ENCODE results near the gene CSK.
A peak's percentile ranks its signal among the peaks of the same experiment; 100 is the strongest.

Gene CSK

DNA sequence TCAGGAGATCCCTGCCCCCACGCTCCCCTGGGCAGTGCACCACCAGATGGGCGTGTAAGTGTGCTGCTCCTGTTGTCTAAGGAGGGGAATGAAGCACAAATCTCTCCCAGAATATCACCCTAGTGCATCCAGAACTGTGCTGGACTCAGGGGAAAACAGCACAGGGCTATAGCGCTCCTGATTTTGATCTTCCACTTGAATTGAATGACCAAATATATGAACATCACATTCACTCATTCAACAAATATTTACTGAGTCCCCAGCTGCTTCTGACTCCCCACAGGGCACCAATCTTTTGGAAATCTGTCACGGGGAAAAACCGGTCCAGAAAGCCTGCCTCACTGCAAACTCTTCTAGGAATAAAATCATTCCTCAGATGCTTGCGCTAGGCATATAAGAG is 47.0 kb downstream of the CSK start:
- no peak for DNase-seq

DNA sequence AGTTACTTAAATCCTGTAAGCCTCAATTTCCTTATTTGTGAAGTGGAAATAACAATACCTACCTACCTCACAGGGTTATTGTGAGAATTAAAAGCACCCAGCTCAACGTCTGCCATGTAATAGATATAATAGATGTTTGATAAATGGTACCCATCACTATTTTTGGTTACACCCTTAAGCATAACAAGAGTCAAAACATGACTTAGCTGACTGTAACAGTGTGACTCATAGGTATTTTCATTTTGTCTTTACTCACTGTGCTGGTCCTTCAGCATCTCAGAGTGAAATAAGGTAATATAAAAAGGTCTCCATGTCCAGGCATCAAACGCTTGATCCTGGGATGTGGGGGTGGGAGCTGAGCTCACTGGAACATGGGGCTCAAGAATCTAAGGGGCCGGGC is 47.6 kb downstream of the CSK start:
- no peak for DNase-seq

DNA sequence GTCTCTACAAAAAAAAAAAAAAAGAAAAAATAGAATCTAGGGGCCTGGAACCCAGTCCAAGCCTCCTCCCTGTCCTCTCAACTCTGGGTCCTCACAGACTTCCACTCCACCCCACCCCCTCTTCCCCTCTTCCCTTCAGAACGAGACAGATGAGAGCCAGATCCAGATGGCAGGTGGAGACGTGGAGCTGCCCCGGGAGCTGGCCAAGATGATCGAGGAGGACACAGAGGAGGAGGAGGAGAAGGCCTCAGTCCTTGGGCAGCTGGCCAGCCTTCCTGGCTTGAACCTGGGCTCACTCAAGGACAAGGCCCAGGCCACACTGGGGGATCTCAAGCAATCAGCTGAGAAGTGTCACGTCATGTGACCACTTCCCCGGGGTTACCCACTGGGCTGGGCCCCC is 48.1 kb downstream of the CSK start:
- DNase-seq, result no peak

DNA sequence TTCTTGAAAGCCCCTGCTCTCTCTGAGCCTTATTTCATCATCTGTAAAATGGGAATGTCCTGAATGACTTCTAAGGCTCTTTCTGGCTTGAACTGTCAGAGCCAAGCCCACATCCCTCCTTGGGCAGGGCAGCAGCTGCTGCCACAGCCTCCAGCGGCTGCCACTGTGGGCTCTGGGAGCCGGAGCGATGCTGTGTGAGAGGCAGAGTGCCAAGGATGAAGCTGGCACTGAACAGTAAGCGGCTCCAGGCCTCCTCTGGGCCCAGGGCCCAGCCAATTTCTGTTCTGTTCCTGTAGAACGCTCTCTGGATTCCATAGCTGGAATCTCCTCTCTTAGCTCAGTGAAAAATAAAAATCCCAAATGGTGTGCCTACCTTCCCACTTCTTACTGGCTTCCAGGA is 49.0 kb downstream of the CSK start:
- DNase-seq, result no peak

DNA sequence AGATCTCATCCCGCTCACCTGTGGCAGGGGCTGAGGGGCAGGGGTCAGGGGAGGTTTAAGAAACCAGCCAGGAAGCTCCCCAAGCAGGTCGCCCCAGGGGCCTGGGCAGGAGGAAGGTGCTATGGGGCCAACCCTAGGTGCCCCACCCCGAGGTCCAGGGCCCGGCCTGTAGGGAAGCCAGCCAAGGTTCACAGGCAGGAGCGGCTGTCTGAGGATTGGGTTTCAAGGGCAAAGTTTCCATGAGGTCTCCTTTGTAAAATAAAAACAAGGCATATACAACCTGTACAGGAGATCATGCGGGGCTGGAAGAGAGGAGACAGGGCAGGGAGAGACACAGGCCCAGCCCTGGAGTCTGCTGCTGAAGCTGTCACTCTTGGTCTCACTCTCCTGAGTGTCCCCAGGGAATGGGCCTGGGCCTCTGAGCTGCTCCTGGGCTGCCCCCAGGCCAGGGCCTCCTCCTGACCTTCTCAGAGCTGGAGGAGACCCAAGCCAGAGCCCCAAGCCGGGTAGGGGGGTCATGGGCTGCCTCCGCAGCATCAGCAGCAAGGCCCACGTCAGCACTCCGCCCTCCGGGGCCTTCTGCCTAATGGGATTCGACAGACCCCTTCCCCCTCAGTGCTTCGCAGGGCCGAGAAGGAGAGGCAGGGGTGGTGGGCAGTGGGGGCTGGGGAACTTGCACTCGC is 50.1 kb downstream of the CSK start:
- DNase-seq, result no peak

DNA sequence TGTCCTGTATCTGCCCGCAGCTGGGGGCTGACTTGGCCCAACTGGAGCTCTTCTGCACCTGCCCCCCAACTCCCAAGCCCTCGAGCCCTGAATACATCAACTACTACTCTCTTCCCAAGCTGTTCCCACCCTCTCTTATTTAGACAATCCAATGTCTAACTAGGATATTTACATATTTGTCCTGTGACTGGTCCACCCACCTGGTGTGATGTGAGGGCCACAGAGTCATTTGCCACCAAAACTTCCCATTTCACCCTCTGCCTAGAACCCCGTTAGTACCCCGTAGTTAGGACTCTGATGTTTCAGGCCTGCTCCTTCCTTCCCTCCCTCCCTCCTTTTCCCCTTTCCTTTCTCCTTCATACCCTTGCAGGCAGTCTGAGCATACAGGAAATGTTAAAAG is 50.9 kb downstream of the CSK start:
- peak in 1 of 2 donors; percentile 46 for DNase-seq

DNA sequence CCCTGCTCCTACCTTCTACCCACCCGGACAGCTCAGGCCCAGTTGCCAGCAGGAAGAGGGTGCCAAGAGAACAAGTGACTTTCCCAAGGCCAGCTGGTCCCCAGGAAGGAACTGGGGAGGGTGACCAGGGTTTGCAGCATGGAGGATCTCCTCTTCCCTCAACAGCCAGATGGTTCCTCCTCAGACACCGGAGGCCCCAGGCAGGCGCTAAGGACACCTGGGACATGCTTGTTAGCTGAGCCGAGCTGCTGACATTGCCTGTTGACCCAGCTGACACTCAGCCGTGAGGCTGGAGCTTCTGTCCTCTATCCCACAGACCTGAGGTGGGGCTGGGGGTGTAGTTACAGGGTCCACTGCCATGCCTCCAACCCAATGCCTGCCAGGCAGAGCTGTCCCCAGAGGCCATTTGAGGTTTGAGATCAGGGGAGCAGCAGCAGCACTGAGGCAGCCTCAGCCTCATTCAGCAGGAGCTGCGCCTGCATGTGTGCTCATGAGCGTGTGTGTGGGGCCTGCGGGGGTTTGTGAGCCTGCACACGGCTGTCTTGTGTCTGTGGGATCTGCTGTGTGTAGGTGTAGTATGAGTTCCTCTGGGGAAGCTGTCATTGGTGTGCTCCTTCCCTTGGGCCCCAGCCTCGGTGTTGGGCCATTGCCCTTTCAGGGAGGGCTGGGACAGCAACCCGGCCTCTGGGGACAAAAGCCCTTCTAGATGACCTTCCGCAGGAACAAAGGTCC is 51.7 kb downstream of the CSK start:
- DNase-seq, result peak; percentile 28 to 72

DNA sequence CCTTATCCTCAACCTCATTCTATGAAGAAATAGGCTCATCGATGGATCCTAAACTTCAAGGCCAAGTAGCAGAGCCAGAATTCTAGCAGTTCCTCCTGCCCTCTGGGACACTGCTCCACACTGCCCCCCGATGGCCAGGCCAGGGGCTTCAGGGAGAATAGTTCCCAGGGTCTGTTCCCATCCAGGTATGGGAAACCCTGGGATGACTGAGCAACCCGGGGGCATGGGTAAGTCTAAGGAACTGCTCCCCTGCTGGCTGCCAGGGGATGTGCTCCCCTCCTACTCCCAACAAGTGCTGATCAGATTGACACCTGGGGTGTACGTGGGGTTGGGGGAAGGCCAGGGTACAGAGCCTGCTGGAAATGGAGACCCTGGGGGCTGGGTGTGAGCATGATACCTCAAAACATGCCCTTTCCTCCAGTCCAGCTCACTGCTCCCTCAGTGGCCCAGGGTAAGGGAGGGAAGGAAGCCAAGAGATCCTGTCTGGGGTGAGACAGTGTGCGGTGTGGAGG is 53.5 kb downstream of the CSK start:
- peak; percentile 60 to 63 for DNase-seq

DNA sequence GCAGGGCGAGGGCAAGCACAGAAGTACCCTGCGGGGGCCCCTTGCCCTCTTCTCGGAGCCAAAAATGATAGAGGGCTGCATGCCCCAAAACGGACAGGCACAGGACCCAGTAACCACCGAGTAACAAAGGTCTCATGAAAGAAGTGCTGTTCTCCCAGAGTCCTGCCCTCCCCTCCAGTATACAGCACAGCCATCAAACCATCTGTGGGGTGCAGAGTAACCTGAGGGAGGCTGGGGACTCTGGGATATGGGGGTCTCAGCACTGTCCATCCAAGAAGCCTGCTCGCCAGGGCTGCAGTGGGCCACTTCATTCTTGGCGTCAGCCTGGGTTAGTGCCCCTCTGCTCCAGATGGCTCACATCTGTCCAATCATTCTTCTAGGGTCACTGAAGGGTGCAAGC is 55.0 kb downstream of the CSK start:
- no peak for DNase-seq

DNA sequence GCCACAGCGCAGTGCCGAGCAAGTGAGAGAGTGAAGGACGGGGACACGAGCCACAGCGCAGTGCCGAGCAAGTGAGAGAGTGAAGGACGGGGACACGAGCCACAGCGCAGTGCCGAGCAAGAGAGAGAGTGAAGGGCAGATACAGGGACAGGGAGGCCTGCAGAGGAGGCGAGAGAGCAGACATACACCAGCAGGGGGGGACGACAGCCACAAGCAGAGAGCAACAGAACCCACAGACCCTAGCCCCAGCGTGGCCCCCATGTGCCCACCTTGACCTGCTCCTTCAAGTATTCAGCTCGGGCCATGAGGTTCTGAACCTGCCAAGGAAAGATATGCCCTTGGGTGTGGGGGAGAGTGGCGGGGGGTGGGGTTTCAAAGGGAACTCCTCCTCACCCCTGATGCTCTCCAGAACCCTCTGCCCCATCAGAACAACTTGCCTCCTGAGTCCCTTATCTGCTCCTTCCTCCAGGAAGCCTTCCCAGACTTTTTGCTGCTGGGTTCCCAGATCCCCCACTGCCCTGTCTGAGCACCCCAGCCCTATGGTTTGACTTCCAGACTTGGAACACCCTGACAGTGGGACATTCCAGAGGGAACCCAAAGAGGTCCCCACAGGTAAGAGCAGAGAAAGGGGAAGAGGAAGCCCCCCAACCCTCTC is 55.7 kb downstream of the CSK start:
- DNase-seq, result no peak

DNA sequence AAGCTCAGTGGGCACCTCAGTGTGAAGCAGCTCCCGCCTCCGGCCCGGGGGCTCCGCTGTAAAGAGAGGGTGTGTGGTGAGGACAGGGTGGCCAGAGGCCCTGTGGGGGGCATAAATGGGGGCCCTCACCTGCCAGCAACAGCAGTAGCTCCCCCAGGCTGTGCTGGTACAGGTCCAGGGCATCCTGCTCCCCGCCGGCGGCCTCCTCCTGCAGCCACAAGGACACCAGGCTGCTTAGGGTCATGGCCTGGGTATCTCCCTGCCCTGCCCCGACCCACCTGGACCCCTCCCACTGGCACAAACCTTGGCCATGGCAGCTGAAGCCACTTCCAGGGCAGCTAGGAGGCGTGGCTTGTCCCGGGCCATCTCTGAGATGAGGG is 56.2 kb downstream of the CSK start:
- DNase-seq, result no peak

DNA sequence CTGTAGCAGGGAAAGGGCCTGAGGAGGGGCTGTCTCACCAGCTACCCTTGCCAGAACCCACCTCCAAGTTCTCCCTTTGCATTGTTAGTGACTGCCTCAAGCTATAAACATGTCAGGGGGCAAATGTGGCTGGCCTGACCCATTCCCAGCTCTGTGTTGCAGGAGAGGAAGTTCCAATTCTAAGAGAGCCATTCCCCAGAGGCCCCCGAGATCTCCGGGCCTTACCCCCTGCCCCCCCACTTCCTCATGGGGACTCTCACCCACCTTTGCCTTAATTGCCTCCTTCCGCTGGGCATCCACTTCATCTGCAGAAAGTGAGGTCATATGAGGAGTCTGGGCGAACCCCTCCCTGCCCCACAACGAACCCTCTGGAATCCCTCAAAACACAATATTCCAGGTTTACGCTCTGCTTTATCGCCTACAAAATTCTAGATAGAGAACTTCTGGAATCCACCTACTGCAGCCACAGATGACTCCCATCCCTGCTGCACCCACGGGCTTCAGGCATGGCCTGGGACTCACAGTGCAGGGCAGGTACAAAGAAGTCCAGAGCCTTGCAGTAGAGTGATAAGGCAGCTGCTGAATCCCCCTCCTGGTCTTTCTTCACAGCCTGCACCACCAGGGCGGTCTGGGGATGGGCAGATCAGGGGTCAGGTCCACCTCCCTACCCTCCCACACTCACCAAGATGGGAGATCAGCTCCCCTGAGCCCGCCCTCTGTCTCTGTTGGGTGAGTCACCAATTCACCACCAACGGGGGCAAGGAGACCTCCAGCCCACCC is 57.1 kb downstream of the CSK start:
- no peak for DNase-seq

DNA sequence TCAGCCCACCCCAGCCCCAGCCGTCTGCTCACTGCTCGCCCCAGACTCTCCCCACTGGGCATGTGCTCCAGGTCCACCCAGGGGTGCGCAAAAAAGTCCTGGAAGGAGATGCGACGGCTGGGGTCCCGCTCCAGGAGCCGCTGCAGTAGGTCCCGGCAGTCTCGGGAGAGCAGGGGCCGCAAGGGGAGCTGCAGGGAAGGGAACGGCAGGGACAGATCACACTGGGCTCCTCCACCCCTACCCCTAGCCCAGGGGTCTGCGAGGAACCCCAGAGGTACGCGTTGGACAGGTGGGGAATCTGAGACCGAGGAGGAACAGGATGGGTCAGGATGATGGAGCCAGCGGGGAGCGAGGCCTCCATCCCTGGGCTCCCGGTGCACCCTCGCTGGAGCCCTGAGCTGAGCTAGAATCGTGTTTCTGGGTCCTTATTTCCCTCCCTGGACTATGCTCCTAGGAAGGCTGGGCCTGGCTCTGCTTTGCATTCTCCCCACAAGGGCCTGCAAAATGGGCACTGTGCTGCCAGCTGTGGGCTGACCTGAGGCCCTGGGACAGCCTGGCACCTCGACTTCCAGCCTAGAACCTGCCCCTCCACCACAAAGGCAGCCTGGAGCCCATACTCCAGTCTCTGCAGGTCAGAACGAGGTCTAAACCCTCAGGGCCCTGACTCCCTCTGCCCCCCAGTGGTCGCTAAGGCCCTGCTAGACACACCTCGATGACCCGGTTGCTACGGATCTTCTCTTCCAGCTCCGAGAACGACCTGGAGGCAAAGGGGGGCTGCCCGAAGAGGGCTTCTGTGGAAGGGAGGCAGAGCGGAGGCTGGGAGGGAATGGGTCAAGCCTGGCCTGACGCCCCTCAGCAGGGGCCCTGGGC is 57.9 kb downstream of the CSK start:
- no peak for DNase-seq

DNA sequence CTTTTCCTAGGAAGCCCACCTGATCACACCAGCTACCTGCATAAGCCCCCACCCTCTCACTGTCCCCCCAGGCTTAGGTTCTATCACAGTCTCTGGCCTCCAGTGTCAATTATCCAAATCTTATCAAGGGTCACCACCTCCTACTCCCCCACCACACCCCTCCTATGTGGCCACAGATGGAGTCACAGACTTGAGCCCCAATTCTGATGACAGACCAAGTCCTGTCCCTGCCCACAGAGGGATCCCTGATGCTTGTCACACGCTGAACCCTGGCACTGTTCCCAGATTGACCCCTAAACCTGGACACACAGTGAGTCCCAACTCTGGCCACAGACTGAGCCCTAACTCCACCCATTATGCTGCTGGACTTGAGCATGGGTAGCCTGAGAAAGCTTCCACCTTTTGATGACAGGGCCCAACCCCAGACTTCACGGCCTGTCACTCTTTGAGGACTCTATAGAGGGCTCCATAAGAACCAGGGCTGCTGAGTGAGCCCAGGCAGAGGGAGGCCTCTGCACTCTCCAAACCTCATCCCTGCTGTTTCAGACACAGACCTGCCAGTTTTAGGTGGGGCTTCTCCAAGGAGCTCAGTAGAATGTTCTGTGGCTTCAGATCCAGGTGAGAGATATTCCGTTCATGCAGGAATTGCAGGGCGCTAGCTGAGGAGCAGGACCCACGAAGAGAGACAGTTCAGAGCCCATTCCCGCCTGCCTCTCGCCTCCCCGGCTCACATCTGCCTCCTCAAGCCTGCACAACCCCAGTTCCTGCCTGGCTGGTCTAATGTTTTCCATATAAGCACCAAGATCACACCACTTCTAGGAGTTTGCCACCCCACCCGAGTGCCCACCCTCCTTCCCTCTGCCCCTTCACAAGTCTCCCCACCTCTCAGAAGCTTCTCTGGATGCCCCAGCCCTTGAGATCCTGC is 59.2 kb downstream of the CSK start:
- no peak for DNase-seq

DNA sequence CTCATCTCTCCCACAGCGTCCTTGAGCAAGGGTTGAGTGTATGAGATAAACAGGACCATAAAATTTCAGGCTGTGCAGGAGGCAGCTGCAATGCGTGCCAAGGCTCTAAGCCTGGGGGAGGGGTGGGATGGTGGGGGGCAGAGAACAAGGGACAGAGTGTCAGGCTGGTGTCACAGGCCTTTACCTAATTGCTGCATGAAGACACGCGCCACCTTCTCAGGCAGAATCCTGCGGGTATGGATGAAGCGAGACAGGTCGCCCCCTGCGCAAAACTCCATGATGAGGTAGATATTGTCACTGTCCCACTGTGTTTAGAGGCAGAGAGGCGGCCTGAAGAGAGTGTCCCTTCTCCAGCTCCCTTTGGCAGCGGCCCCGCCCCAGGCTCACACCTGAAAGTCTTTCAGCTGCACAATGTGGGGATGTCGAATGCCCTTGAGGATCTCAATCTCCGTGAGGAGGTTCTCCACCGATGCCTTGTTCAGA is 60.1 kb downstream of the CSK start:
- no peak for DNase-seq

DNA sequence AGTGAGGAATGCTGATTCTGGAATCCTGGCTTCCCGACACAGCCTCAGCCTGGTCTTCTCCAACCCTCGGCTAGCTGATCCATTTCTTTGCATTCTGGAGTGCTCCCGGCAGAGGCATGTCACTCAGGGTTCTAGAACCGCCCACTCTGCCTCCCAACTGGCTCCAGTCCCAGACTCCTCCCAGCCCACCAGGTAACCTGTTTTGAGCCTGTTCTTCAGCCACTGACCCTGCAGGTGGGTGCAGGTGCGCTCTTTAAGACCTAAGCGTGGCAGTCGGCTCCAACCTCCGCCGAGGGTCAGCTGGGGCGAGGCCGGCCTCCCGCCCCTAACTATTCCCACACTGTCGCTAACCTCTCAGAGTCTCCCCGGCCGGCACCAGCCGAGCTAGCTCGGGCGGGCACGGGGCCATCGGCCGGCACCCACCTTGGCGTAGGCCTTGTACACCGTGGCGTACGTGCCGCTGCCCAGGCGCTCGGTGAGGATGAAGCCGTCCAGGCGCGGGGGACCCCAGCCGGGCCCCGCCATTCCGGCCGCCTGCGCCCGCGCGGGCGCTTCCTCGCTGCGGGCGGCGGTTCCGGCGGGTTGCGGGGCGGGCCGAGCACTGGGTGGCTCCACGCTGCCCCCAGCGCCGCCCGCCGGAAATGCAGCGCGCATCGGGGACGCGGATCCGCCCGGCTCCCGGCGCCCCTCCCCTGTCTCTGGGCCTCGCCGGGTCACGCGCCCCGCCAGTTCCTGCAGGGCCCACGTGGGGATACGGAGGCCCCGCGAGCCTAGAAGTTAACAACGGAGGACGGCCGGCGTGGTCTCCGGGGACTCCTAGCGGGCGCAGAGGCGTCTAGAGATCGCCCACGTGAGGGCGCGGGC is 60.9 kb downstream of the CSK start, which contains the start of gene ULK3:
Gene ULK3 (minus strand): TSS at position 576 of the 864 bp plus-strand sequence. CDS start 51 bp downstream, at position 525.
- DNase-seq, result peak; percentile 93 to 94

DNA sequence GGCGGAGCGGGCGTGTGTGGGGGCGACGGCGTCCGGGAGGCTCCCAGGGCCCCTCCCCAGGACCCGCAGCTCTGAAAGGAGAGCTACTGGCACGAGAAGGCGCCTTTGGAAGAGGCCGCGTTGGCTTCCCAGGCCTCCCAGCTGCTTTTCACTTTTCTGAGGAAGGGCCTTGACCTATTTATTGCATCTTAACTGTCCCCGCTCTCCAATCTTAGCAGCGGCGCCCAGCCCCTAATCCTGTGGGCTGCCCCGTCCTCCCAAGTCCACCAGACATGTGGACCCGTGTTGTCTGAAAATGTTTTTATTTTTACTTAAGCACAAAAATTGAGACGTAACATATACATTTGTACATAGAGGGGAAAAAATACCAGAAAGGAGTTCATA is 61.6 kb downstream of the CSK start:
- no peak for DNase-seq

DNA sequence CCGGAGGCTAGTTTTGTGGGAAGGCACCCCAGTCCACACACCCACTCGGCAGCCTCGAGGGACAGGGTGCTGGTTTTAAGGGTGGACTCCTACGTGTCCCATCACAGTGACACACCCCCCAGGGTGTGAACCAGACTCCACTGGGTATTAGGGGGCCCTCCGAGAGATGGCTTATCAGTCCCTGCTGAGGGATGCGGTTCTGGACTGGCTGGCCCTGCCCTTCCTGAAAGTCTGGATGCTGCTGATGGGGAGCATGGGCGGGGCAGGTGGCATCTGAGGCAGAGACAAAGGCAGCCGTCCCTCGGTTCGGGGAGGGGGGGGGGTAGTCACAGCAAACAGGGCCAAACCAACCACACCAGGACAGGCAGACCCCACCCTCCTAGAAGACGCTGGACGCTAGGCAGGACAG is 62.0 kb downstream of the CSK start:
- DNase-seq, result no peak

All from inflammatory macrophage (primary cell).